Activated T-cell treated with anti-CD3 and anti-CD28 coated beads for 1 hour (primary cell): ENCODE measurements around the gene TH.
A peak's percentile ranks its signal among the peaks of the same experiment; 100 is the strongest.

Source experiments
- DNase-seq: peaks from one replicate; pipeline ENCODE4 v3.0.0-alpha.2; 2020; ENCODE audit warnings: low read depth

Gene TH

GRCh38 chr11:2208691-2209369 lies 37.2 kb upstream of the TH start:
- DNase-seq, result no peak

- DNase-seq, result no peak
These were observed 36.4 kb upstream of the TH start for GRCh38 chr11:2207773-2208621.

GRCh38 chr11:2207212-2207611 lies 35.6 kb upstream of the TH start:
- no peak for DNase-seq

GRCh38 chr11:2205981-2206690 lies 34.5 kb upstream of the TH start:
- DNase-seq, result no peak

- DNase-seq, result no peak
These were observed 33.7 kb upstream of the TH start for GRCh38 chr11:2205214-2205720.

GRCh38 chr11:2204361-2205213 lies 33.0 kb upstream of the TH start:
- no peak for DNase-seq

GRCh38 chr11:2203440-2204259 lies 32.0 kb upstream of the TH start:
- no peak for DNase-seq

GRCh38 chr11:2202900-2203439 lies 31.4 kb upstream of the TH start:
- no peak for DNase-seq

GRCh38 chr11:2202071-2202899 lies 30.7 kb upstream of the TH start:
- no peak for DNase-seq

GRCh38 chr11:2201542-2201941 lies 29.9 kb upstream of the TH start:
- no peak for DNase-seq

- DNase-seq, result no peak
These were observed 29.4 kb upstream of the TH start for GRCh38 chr11:2200957-2201519.

- no peak for DNase-seq
These were observed 28.9 kb upstream of the TH start for GRCh38 chr11:2200536-2200935.

- no peak for DNase-seq
These were observed 28.1 kb upstream of the TH start for GRCh38 chr11:2199466-2200341.

- DNase-seq, result no peak
These were observed 27.2 kb upstream of the TH start for GRCh38 chr11:2198621-2199365.

GRCh38 chr11:2197771-2198520 lies 26.3 kb upstream of the TH start:
- DNase-seq, result no peak

- DNase-seq, result peak; percentile 59
These were observed 25.6 kb upstream of the TH start for GRCh38 chr11:2196970-2197770.
